ENCODE data around the gene CARD14. TPM values are rescaled to one million over a fixed set of nuclear protein-coding genes. Genes with fewer than 3 reads are reported as not detected.

Gene CARD14
- total RNA-seq, 4 donors from 2014 or later = 0.14 to 0.75 (median 0.48) TPM; not detected in 1

GRCh38 chr17:80210348-80211108, 40.7 kb downstream of the CARD14 start:
- H3K4me3 ChIP-seq = no peak overlapping the region
- H3K4me1 ChIP-seq = no peaks in the 10 kb centered on the region
- 96% methylated on average over 44 of the region's 47 CpGs; no CpG with 5 or more reads in 1 of the 2 donors for whole genome bisulfite sequencing, 2 donors (ENCODE audit: low coverage in 1 of 2)
- no peak for DNase-seq
- in situ Hi-C loops (cut with MboI; ENCODE audit: low pct_ligation_motif_present in 1 of 4, low pct_unique_long_range_greater_than_20kb in 1 of 4, low sequenced_read_pairs in 3 of 4) (no loop called here), intact Hi-C loops (cut with DNase I; ENCODE audit: low total_unique reads) (no loop called here)
- peaks cover 0 to 15% (median 0%) of the 10 kb centered on the region in 4 donors for H3K36me3 ChIP-seq
- TF ChIP-seq CTCF (IDR thresholded peaks at IDR 0.05) = no peak
- no peak for TF ChIP-seq POLR2AphosphoS5 (IDR thresholded peaks at IDR 0.05)
- TF ChIP-seq POLR2A (IDR thresholded peaks at IDR 0.05) = no peak
- TF ChIP-seq EP300 (IDR thresholded peaks at IDR 0.05; ENCODE audit: low read depth) = no peak
- H3K27ac ChIP-seq = no peak overlapping the region
- H3K9me3 ChIP-seq = no peaks in the 10 kb centered on the region
- H3K27me3 ChIP-seq = no peaks in the 10 kb centered on the region

- no peak for TF ChIP-seq CTCF (IDR thresholded peaks at IDR 0.05)
- TF ChIP-seq EP300 (IDR thresholded peaks at IDR 0.05; ENCODE audit: low read depth) = no peak
- no peak for TF ChIP-seq POLR2A (IDR thresholded peaks at IDR 0.05)
- no peak for TF ChIP-seq POLR2AphosphoS5 (IDR thresholded peaks at IDR 0.05)
- intact Hi-C loops (cut with DNase I; ENCODE audit: low total_unique reads) = no loop called here
Measured at GRCh38 chr17:80212109-80212508, 42.3 kb downstream of the CARD14 start.

GRCh38 chr17:80212511-80212910, 42.7 kb downstream of the CARD14 start:
- Histone ChIP-seq H3K36me3 (peaks cover 0 to 15% (median 0%) of the 10 kb centered on the region in 4 donors), H3K4me1 (no peaks in the 10 kb centered on the region), H3K9me3 (no peaks in the 10 kb centered on the region), H3K27ac (no peak overlapping the region), H3K4me3 (no peak overlapping the region), H3K27me3 (no peaks in the 10 kb centered on the region)
- intact Hi-C loops (cut with DNase I; ENCODE audit: low total_unique reads) = no loop called here
- in situ Hi-C loops (cut with MboI; ENCODE audit: low pct_ligation_motif_present in 1 of 4, low pct_unique_long_range_greater_than_20kb in 1 of 4, low sequenced_read_pairs in 3 of 4) = no loop called here
- DNase-seq = no peak
- 80 to 91% methylated on average over 1 to 12 of the region's 12 CpGs for WGBS, 2 donors (ENCODE audit: low coverage in 1 of 2)
- no peak for TF ChIP-seq POLR2AphosphoS5 (IDR thresholded peaks at IDR 0.05)
- no peak for TF ChIP-seq EP300 (IDR thresholded peaks at IDR 0.05; ENCODE audit: low read depth)
- no peak for TF ChIP-seq CTCF (IDR thresholded peaks at IDR 0.05)
- no peak for TF ChIP-seq POLR2A (IDR thresholded peaks at IDR 0.05)

More at GRCh38 chr17:80212109-80212508, 42.3 kb downstream of the CARD14 start:
- H3K9me3 ChIP-seq = no peaks in the 10 kb centered on the region
- 88% methylated on average over 19 of the region's 22 CpGs; no CpG with 5 or more reads in 1 of the 2 donors for WGBS, 2 donors (ENCODE audit: low coverage in 1 of 2)
- in situ Hi-C loops (cut with MboI; ENCODE audit: low pct_ligation_motif_present in 1 of 4, low pct_unique_long_range_greater_than_20kb in 1 of 4, low sequenced_read_pairs in 3 of 4) = no loop called here
- peaks cover 0 to 15% (median 0%) of the 10 kb centered on the region in 4 donors for H3K36me3 ChIP-seq
- no peak overlapping the region for H3K27ac ChIP-seq
- no peaks in the 10 kb centered on the region for H3K27me3 ChIP-seq
- no peak for DNase-seq
- no peak overlapping the region for H3K4me3 ChIP-seq
- H3K4me1 ChIP-seq = no peaks in the 10 kb centered on the region

GRCh38 chr17:80212962-80213642, 43.3 kb downstream of the CARD14 start:
- DNase-seq = no peak
- intact Hi-C loops (cut with DNase I; ENCODE audit: low total_unique reads) = no loop called here
- Histone ChIP-seq H3K9me3 (no peaks in the 10 kb centered on the region), H3K27me3 (no peaks in the 10 kb centered on the region), H3K4me3 (no peak overlapping the region), H3K36me3 (peaks cover 0 to 15% (median 0%) of the 10 kb centered on the region in 4 donors), H3K4me1 (no peaks in the 10 kb centered on the region), H3K27ac (no peak overlapping the region)
- no peak for TF ChIP-seq POLR2A (IDR thresholded peaks at IDR 0.05)
- no peak for TF ChIP-seq CTCF (IDR thresholded peaks at IDR 0.05)
- TF ChIP-seq EP300 (IDR thresholded peaks at IDR 0.05; ENCODE audit: low read depth) = no peak
- no peak for TF ChIP-seq POLR2AphosphoS5 (IDR thresholded peaks at IDR 0.05)
- WGBS, 2 donors (ENCODE audit: low coverage in 1 of 2) = 77 to 80% methylated on average over 1 to 19 of the region's 19 CpGs
- in situ Hi-C loops (cut with MboI; ENCODE audit: low pct_ligation_motif_present in 1 of 4, low pct_unique_long_range_greater_than_20kb in 1 of 4, low sequenced_read_pairs in 3 of 4) = no loop called here
